LNCaP clone FGC (cell line): Measurements from ENCODE around the gene SYNC.

Source experiments
- DNase-seq: peaks from one replicate; pipeline ENCODE4 v3.0.0-alpha.2; 2011; ENCODE audit warnings: low read depth
- H3K4me3 ChIP-seq: 2 replicates; pipeline ENCODE4 v1.5.1; 2011; ENCODE audit warnings: mild to moderate bottlenecking, low read depth, low read length, control low read depth
- TF ChIP-seq, protein P1 (sequence below): IDR thresholded peaks from 2 replicates; pipeline ENCODE4 v1.5.1; 2012; ENCODE audit warnings: mild to moderate bottlenecking; ENCODE audit not compliant: control insufficient read depth, insufficient read depth; ENCODE audit errors: extremely low read depth

Gene SYNC

DNA sequence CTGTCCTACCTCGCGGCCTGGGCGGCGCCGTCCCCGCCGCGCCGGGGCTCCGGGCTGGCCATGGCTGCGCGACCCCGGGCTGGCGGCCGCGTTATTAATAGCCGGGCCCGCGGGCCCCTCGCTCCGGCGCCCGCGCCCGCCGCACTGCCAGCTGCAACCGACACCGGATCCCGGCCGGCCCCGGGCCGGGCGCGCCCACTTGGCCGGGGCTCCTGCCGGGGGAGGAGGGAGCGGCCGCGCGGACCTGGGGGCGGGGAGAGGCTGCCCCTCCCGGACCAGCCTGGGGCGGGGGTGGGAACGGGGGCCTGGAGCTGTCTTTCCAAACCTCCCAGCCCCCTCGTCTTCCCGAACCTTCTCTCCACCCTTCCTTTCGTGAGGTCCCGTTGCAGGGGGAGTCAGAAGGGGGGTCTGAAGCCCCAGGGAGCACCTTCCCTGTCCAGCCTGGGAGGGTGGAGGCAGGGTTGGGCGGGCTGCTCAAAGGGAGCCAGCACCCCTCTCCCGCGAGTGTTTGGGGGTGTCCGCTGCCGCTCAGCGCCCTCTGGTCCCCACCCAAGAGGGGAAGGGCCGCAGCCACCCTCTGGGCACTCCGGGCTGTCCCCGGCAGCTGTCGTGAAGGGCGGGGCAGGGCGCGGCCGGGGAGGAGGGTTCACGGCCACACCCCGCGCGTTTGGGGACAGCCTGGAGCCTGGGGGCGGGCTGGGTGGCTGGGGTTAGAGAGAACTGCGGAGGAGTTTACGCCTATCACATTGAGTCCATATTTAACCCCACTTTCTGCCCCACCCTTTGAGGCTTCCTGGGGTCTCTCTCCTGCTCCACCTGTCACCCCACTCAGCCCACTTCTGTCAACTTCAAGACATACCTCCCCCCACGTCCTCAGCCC, at the start of gene SYNC:
TSS of gene SYNC (minus strand) at position 172 of the 880 bp plus-strand sequence. CDS start at position 62, 110 bp downstream.
- no peak within 1 kb of the TSS for H3K4me3 ChIP-seq
- TF ChIP-seq, protein P1, sequence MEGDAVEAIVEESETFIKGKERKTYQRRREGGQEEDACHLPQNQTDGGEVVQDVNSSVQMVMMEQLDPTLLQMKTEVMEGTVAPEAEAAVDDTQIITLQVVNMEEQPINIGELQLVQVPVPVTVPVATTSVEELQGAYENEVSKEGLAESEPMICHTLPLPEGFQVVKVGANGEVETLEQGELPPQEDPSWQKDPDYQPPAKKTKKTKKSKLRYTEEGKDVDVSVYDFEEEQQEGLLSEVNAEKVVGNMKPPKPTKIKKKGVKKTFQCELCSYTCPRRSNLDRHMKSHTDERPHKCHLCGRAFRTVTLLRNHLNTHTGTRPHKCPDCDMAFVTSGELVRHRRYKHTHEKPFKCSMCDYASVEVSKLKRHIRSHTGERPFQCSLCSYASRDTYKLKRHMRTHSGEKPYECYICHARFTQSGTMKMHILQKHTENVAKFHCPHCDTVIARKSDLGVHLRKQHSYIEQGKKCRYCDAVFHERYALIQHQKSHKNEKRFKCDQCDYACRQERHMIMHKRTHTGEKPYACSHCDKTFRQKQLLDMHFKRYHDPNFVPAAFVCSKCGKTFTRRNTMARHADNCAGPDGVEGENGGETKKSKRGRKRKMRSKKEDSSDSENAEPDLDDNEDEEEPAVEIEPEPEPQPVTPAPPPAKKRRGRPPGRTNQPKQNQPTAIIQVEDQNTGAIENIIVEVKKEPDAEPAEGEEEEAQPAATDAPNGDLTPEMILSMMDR, result no peak
- no peak for DNase-seq

DNA sequence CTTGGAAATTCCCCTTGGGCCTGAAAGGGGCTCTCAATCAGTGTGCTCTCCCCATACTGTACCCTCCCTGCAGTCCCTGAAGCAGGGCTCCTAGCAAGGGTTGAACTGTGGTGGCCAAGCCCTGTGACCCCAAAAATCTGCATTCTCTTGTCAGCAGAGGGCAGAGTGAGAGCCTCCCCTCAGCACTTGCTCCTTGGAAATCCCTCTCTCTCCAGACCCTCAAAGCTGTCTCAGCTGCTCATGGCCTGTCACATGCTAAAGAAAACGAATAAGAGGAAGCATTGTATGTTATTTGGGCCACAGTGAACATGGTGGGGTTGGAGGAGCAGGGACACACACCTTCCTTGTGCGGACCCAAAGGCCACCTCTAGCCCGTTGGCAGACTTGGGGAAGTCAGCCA, 47.2 kb upstream of the SYNC start:
- no peak overlapping the region for H3K4me3 ChIP-seq
- DNase-seq, result no peak
- TF ChIP-seq, protein P1, result no peak

DNA sequence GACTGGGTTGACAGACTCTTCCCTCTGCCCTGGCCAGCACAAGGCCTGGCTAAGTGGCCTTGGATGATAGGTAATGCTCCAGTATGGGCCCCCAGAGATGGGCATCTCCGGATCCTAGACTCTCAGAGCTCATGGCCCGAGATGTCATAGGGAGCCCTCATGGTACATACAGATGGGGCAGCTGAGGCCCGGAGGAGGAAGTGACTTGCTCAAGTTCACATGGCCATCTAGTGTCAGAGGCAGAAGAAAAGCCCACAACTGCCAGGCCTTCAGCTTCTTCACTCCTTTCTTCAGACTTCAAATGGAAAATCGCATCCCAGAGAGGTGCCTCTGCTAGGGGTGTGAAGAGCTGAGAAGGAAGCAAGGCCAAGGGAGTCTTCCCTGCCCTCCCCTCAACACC, 46.8 kb upstream of the SYNC start:
- H3K4me3 ChIP-seq, result no peak overlapping the region
- TF ChIP-seq, protein P1, result no peak
- no peak for DNase-seq

DNA sequence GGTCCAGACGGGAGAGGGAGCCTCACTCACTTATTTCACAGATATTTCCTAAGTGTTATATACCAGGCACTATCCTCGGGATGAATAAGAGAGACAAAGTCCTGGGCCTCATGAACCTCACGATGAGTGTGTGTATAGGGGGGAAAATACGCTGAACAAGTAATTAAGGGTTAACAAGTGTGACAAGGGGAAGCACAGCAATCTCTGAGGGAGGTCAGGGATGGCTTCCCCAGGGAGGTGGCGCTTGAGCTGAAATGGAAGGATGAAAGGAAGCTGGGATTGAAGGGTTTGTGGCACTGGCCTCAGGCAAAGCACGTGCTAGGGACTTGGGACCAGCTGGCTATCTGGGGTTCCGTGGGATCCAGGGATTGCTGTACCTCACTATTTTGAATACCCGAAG, 46.4 kb upstream of the SYNC start:
- no peak overlapping the region for H3K4me3 ChIP-seq
- TF ChIP-seq, protein P1, result no peak
- DNase-seq, result no peak

DNA sequence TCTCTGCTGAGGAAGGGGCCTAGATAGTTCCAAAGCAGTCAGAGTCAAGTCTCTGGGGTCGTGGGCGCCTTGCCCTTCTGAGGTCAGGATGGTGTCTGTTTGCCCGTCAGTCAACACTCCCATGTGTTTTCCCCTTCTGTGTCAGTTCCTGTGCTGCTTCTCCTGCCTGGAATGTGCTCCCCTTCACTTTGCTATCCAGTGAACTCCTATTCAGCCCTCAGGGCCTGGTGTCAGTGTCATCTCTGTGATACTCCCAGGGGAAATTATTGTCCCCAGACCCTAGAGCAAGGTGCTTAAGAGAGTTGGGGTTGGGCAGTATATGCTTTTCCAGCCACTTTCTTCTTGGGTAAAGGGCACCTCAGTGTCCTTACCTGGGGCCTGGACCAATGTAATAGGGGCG, 45.8 kb upstream of the SYNC start:
- no peak for DNase-seq
- TF ChIP-seq, protein P1, result no peak
- no peak overlapping the region for H3K4me3 ChIP-seq

DNA sequence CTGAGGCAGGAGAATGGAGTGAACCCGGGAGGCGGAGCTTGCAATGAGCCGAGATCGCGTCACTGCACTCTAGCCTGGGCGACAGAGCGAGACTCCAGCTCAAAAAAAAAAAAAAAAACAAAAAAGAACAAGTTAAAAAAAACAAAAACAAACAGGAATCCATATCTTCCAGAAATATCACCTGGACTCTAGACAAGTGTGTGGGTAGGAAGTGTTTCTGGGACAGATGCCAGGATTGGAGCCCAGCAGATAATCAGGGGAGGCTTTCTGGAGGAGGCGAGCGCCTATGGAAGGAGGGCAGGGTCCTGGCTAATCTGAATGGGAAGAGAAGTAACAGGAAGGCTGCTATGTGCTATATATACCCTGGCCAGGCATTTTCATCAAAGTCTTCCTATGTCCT, 43.6 kb upstream of the SYNC start:
- DNase-seq, result no peak
- TF ChIP-seq, protein P1, result no peak
- no peak overlapping the region for H3K4me3 ChIP-seq

DNA sequence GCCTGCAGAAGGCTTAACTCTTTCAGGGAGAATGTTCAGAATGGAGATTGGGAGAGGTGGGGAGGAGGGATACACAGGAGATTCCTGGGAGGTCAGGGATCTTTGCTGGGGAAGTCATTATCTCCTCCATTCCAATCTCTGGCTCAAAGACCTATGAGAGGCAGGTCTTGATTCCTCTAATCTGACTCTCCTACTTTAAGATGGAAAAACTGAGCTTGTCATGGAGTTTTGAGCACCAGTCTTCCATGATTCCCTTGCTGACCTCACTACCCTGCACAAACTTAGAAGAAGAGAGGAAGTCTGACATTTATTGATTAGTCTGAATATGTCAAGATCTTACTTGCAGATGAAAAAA, 41.5 kb upstream of the SYNC start:
- TF ChIP-seq, protein P1, result no peak
- H3K4me3 ChIP-seq, result peak overlapping the region; percentile 78
- no peak for DNase-seq
